ENCODE measurements around the gene AP1AR.

The AP1AR gene

GRCh38 chr4:112231779-112232713 is at the start of gene AP1AR:
Gene AP1AR (plus strand): TSS chr4:112231787. CDS start chr4:112232092, 305 bp downstream.
- Histone ChIP-seq H3K27ac (ENCODE audit: low read length) (peak within 1 kb of the TSS; percentile 99), H3K36me3 (ENCODE audit: control insufficient read depth in 1 of 2, insufficient read depth in 2 of 2, low read length in 2 of 2) (no peaks in the 10 kb centered on the region), H3K4me1 (ENCODE audit: control insufficient read depth in 1 of 2, insufficient read depth in 2 of 2, low read length in 2 of 2) (peaks cover 0 to 4% of the 10 kb centered on the region in 2 donors), H3K27me3 (ENCODE audit: low read depth, low read length) (no peaks in the 10 kb centered on the region), H3K4me3 (ENCODE audit: low read depth in 1 of 2, low read length in 2 of 2) (peak within 1 kb of the TSS; percentile 96), H3K9me3 (ENCODE audit: control insufficient read depth in 1 of 2, low read length in 2 of 2) (no peaks in the 10 kb centered on the region)

GRCh38 chr4:112182604-112183003 is 49.0 kb upstream of the AP1AR start:
- Histone ChIP-seq H3K4me1 (ENCODE audit: control insufficient read depth in 1 of 2, insufficient read depth in 2 of 2, low read length in 2 of 2) (no peaks in the 10 kb centered on the region), H3K27me3 (ENCODE audit: low read depth, low read length) (no peaks in the 10 kb centered on the region), H3K9me3 (ENCODE audit: control insufficient read depth in 1 of 2, low read length in 2 of 2) (no peaks in the 10 kb centered on the region), H3K4me3 (ENCODE audit: low read depth in 1 of 2, low read length in 2 of 2) (no peak overlapping the region), H3K36me3 (ENCODE audit: control insufficient read depth in 1 of 2, insufficient read depth in 2 of 2, low read length in 2 of 2) (peaks cover 0 to 10% of the 10 kb centered on the region in 2 donors), H3K27ac (ENCODE audit: low read length) (no peak overlapping the region)

GRCh38 chr4:112183252-112183651 is 48.3 kb upstream of the AP1AR start:
- Histone ChIP-seq H3K4me3 (ENCODE audit: low read depth in 1 of 2, low read length in 2 of 2) (no peak overlapping the region), H3K27me3 (ENCODE audit: low read depth, low read length) (no peaks in the 10 kb centered on the region)

GRCh38 chr4:112184438-112184837 is 47.1 kb upstream of the AP1AR start:
- no peaks in the 10 kb centered on the region for H3K9me3 ChIP-seq (ENCODE audit: control insufficient read depth in 1 of 2, low read length in 2 of 2)

More at GRCh38 chr4:112183252-112183651, 48.3 kb upstream of the AP1AR start:
- Histone ChIP-seq H3K27ac (ENCODE audit: low read length) (no peak overlapping the region), H3K36me3 (ENCODE audit: control insufficient read depth in 1 of 2, insufficient read depth in 2 of 2, low read length in 2 of 2) (peaks cover 0 to 10% of the 10 kb centered on the region in 2 donors), H3K4me1 (ENCODE audit: control insufficient read depth in 1 of 2, insufficient read depth in 2 of 2, low read length in 2 of 2) (no peaks in the 10 kb centered on the region), H3K9me3 (ENCODE audit: control insufficient read depth in 1 of 2, low read length in 2 of 2) (no peaks in the 10 kb centered on the region)

GRCh38 chr4:112185334-112185733 is 46.3 kb upstream of the AP1AR start:
- no peak overlapping the region for H3K27ac ChIP-seq (ENCODE audit: low read length)
- no peaks in the 10 kb centered on the region for H3K9me3 ChIP-seq (ENCODE audit: control insufficient read depth in 1 of 2, low read length in 2 of 2)
- H3K4me3 ChIP-seq (ENCODE audit: low read depth in 1 of 2, low read length in 2 of 2), result no peak overlapping the region
- peaks cover 0 to 10% of the 10 kb centered on the region in 2 donors for H3K36me3 ChIP-seq (ENCODE audit: control insufficient read depth in 1 of 2, insufficient read depth in 2 of 2, low read length in 2 of 2)
- no peaks in the 10 kb centered on the region for H3K27me3 ChIP-seq (ENCODE audit: low read depth, low read length)
- no peaks in the 10 kb centered on the region for H3K4me1 ChIP-seq (ENCODE audit: control insufficient read depth in 1 of 2, insufficient read depth in 2 of 2, low read length in 2 of 2)

More at GRCh38 chr4:112184438-112184837, 47.1 kb upstream of the AP1AR start:
- H3K27me3 ChIP-seq (ENCODE audit: low read depth, low read length), result no peaks in the 10 kb centered on the region
- H3K36me3 ChIP-seq (ENCODE audit: control insufficient read depth in 1 of 2, insufficient read depth in 2 of 2, low read length in 2 of 2), result peaks cover 0 to 10% of the 10 kb centered on the region in 2 donors
- no peak overlapping the region for H3K27ac ChIP-seq (ENCODE audit: low read length)
- H3K4me3 ChIP-seq (ENCODE audit: low read depth in 1 of 2, low read length in 2 of 2), result no peak overlapping the region
- no peaks in the 10 kb centered on the region for H3K4me1 ChIP-seq (ENCODE audit: control insufficient read depth in 1 of 2, insufficient read depth in 2 of 2, low read length in 2 of 2)

GRCh38 chr4:112185740-112186670 is 45.6 kb upstream of the AP1AR start:
- peaks cover 0 to 10% of the 10 kb centered on the region in 2 donors for H3K36me3 ChIP-seq (ENCODE audit: control insufficient read depth in 1 of 2, insufficient read depth in 2 of 2, low read length in 2 of 2)
- no peak overlapping the region for H3K27ac ChIP-seq (ENCODE audit: low read length)
- no peaks in the 10 kb centered on the region for H3K4me1 ChIP-seq (ENCODE audit: control insufficient read depth in 1 of 2, insufficient read depth in 2 of 2, low read length in 2 of 2)

GRCh38 chr4:112189754-112190153 is 41.8 kb upstream of the AP1AR start:
- H3K9me3 ChIP-seq (ENCODE audit: control insufficient read depth in 1 of 2, low read length in 2 of 2), result no peaks in the 10 kb centered on the region
- no peak overlapping the region for H3K27ac ChIP-seq (ENCODE audit: low read length)
- peaks cover 0 to 10% of the 10 kb centered on the region in 2 donors for H3K36me3 ChIP-seq (ENCODE audit: control insufficient read depth in 1 of 2, insufficient read depth in 2 of 2, low read length in 2 of 2)
- no peaks in the 10 kb centered on the region for H3K4me1 ChIP-seq (ENCODE audit: control insufficient read depth in 1 of 2, insufficient read depth in 2 of 2, low read length in 2 of 2)
- no peak overlapping the region for H3K4me3 ChIP-seq (ENCODE audit: low read depth in 1 of 2, low read length in 2 of 2)
- H3K27me3 ChIP-seq (ENCODE audit: low read depth, low read length), result no peaks in the 10 kb centered on the region

More at GRCh38 chr4:112185740-112186670, 45.6 kb upstream of the AP1AR start:
- Histone ChIP-seq H3K9me3 (ENCODE audit: control insufficient read depth in 1 of 2, low read length in 2 of 2) (no peaks in the 10 kb centered on the region), H3K27me3 (ENCODE audit: low read depth, low read length) (no peaks in the 10 kb centered on the region), H3K4me3 (ENCODE audit: low read depth in 1 of 2, low read length in 2 of 2) (no peak overlapping the region)

- Histone ChIP-seq H3K4me3 (ENCODE audit: low read depth in 1 of 2, low read length in 2 of 2) (no peak overlapping the region), H3K9me3 (ENCODE audit: control insufficient read depth in 1 of 2, low read length in 2 of 2) (no peaks in the 10 kb centered on the region), H3K4me1 (ENCODE audit: control insufficient read depth in 1 of 2, insufficient read depth in 2 of 2, low read length in 2 of 2) (no peaks in the 10 kb centered on the region), H3K27me3 (ENCODE audit: low read depth, low read length) (no peaks in the 10 kb centered on the region), H3K36me3 (ENCODE audit: control insufficient read depth in 1 of 2, insufficient read depth in 2 of 2, low read length in 2 of 2) (peaks cover 0 to 10% of the 10 kb centered on the region in 2 donors), H3K27ac (ENCODE audit: low read length) (no peak overlapping the region)
These were observed 40.9 kb upstream of the AP1AR start for GRCh38 chr4:112190684-112191083.

GRCh38 chr4:112196461-112196860 is 35.1 kb upstream of the AP1AR start:
- H3K4me1 ChIP-seq (ENCODE audit: control insufficient read depth in 1 of 2, insufficient read depth in 2 of 2, low read length in 2 of 2), result no peaks in the 10 kb centered on the region
- no peaks in the 10 kb centered on the region for H3K36me3 ChIP-seq (ENCODE audit: control insufficient read depth in 1 of 2, insufficient read depth in 2 of 2, low read length in 2 of 2)
- no peak overlapping the region for H3K27ac ChIP-seq (ENCODE audit: low read length)
- no peaks in the 10 kb centered on the region for H3K9me3 ChIP-seq (ENCODE audit: control insufficient read depth in 1 of 2, low read length in 2 of 2)
- no peaks in the 10 kb centered on the region for H3K27me3 ChIP-seq (ENCODE audit: low read depth, low read length)
- no peak overlapping the region for H3K4me3 ChIP-seq (ENCODE audit: low read depth in 1 of 2, low read length in 2 of 2)

GRCh38 chr4:112199041-112199440 is 32.5 kb upstream of the AP1AR start:
- H3K36me3 ChIP-seq (ENCODE audit: control insufficient read depth in 1 of 2, insufficient read depth in 2 of 2, low read length in 2 of 2), result no peaks in the 10 kb centered on the region
- no peaks in the 10 kb centered on the region for H3K4me1 ChIP-seq (ENCODE audit: control insufficient read depth in 1 of 2, insufficient read depth in 2 of 2, low read length in 2 of 2)

More at GRCh38 chr4:112199041-112199440, 32.5 kb upstream of the AP1AR start:
- Histone ChIP-seq H3K27me3 (ENCODE audit: low read depth, low read length) (no peaks in the 10 kb centered on the region), H3K4me3 (ENCODE audit: low read depth in 1 of 2, low read length in 2 of 2) (no peak overlapping the region), H3K9me3 (ENCODE audit: control insufficient read depth in 1 of 2, low read length in 2 of 2) (no peaks in the 10 kb centered on the region), H3K27ac (ENCODE audit: low read length) (no peak overlapping the region)

Measured in muscle layer of duodenum (tissue), 2 donors.